ENCODE data around the gene KCNC1. TPM values are rescaled to one million over a fixed set of nuclear protein-coding genes. Genes with fewer than 3 reads are reported as not detected.

KCNC1 gene
- total and polyA plus RNA-seq, 2 of the 13 experiments (the other 11 are each of a cell fraction or from before 2014, with no cell fraction given) = 0.01 to 0.04 TPM

DNA sequence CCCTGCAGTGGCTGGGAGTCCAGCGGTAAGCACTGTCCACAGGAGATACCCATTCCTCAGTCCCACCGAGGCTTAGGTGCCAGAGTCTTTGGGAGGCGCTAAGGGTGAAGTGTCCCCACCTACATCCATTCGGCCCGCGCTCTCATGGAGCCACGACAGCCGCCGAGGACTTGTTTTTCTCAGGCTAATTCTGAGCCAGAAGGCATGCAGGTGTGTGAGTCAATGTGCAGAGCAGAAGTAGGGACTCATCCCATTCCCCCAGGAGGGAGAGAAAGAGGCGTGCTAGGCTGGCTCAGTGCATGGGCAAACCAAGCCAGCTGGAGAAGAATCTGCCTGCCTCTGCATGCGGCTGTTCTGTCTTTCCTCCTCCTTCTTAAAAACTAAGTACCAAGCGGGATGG is 46.6 kb downstream of the KCNC1 start:
- no peak overlapping the region for H3K9ac ChIP-seq (ENCODE audit: insufficient read depth, low read depth, low read length)
- H4K20me1 ChIP-seq (ENCODE audit: insufficient read depth, low read length) = no peaks in the 10 kb centered on the region
- peaks cover 0 to 1% of the 10 kb centered on the region in 2 experiments; a peak in 1 of 5 replicates for H3K27me3 ChIP-seq (ENCODE audit: control insufficient read depth in 1 of 2, insufficient read depth in 2 of 2, low read length in 2 of 2)
- no peak for DNase-seq (ENCODE audit: low spot score)
- TF ChIP-seq BCL6 (CRISPR knock-in tag; IDR thresholded peaks at IDR 0.05) = no peak
- TF ChIP-seq, protein P1, sequence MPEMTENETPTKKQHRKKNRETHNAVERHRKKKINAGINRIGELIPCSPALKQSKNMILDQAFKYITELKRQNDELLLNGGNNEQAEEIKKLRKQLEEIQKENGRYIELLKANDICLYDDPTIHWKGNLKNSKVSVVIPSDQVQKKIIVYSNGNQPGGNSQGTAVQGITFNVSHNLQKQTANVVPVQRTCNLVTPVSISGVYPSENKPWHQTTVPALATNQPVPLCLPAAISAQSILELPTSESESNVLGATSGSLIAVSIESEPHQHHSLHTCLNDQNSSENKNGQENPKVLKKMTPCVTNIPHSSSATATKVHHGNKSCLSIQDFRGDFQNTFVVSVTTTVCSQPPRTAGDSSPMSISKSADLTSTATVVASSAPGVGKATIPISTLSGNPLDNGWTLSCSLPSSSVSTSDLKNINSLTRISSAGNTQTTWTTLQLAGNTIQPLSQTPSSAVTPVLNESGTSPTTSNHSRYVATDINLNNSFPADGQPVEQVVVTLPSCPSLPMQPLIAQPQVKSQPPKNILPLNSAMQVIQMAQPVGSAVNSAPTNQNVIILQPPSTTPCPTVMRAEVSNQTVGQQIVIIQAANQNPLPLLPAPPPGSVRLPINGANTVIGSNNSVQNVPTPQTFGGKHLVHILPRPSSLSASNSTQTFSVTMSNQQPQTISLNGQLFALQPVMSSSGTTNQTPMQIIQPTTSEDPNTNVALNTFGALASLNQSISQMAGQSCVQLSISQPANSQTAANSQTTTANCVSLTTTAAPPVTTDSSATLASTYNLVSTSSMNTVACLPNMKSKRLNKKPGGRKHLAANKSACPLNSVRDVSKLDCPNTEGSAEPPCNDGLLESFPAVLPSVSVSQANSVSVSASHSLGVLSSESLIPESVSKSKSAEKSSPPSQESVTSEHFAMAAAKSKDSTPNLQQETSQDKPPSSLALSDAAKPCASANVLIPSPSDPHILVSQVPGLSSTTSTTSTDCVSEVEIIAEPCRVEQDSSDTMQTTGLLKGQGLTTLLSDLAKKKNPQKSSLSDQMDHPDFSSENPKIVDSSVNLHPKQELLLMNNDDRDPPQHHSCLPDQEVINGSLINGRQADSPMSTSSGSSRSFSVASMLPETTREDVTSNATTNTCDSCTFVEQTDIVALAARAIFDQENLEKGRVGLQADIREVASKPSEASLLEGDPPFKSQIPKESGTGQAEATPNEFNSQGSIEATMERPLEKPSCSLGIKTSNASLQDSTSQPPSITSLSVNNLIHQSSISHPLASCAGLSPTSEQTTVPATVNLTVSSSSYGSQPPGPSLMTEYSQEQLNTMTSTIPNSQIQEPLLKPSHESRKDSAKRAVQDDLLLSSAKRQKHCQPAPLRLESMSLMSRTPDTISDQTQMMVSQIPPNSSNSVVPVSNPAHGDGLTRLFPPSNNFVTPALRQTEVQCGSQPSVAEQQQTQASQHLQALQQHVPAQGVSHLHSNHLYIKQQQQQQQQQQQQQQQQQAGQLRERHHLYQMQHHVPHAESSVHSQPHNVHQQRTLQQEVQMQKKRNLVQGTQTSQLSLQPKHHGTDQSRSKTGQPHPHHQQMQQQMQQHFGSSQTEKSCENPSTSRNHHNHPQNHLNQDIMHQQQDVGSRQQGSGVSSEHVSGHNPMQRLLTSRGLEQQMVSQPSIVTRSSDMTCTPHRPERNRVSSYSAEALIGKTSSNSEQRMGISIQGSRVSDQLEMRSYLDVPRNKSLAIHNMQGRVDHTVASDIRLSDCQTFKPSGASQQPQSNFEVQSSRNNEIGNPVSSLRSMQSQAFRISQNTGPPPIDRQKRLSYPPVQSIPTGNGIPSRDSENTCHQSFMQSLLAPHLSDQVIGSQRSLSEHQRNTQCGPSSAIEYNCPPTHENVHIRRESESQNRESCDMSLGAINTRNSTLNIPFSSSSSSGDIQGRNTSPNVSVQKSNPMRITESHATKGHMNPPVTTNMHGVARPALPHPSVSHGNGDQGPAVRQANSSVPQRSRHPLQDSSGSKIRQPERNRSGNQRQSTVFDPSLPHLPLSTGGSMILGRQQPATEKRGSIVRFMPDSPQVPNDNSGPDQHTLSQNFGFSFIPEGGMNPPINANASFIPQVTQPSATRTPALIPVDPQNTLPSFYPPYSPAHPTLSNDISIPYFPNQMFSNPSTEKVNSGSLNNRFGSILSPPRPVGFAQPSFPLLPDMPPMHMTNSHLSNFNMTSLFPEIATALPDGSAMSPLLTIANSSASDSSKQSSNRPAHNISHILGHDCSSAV (CRISPR knock-in tag; IDR thresholded peaks at IDR 0.05; ENCODE audit: borderline replicate concordance) = no peak
- TF ChIP-seq DNMT3B (CRISPR knock-in tag; conservative IDR thresholded peaks at IDR 0.05) = no peak
- TF ChIP-seq HNRNPUL1 (IDR thresholded peaks at IDR 0.05; ENCODE audit: low read depth, low read length) = no peak
- TF ChIP-seq KAT7 (CRISPR knock-in tag; IDR thresholded peaks at IDR 0.05; ENCODE audit: borderline replicate concordance) = no peak
- TF ChIP-seq, protein P2, sequence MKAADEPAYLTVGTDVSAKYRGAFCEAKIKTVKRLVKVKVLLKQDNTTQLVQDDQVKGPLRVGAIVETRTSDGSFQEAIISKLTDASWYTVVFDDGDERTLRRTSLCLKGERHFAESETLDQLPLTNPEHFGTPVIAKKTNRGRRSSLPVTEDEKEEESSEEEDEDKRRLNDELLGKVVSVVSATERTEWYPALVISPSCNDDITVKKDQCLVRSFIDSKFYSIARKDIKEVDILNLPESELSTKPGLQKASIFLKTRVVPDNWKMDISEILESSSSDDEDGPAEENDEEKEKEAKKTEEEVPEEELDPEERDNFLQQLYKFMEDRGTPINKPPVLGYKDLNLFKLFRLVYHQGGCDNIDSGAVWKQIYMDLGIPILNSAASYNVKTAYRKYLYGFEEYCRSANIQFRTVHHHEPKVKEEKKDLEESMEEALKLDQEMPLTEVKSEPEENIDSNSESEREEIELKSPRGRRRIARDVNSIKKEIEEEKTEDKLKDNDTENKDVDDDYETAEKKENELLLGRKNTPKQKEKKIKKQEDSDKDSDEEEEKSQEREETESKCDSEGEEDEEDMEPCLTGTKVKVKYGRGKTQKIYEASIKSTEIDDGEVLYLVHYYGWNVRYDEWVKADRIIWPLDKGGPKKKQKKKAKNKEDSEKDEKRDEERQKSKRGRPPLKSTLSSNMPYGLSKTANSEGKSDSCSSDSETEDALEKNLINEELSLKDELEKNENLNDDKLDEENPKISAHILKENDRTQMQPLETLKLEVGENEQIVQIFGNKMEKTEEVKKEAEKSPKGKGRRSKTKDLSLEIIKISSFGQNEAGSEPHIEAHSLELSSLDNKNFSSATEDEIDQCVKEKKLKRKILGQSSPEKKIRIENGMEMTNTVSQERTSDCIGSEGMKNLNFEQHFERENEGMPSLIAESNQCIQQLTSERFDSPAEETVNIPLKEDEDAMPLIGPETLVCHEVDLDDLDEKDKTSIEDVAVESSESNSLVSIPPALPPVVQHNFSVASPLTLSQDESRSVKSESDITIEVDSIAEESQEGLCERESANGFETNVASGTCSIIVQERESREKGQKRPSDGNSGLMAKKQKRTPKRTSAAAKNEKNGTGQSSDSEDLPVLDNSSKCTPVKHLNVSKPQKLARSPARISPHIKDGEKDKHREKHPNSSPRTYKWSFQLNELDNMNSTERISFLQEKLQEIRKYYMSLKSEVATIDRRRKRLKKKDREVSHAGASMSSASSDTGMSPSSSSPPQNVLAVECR (CRISPR knock-in tag; IDR thresholded peaks at IDR 0.05; ENCODE audit: borderline replicate concordance) = no peak
- TF ChIP-seq ZEB1 (IDR thresholded peaks at IDR 0.05; ENCODE audit: insufficient replicate concordance, low read depth) = no peak
- TF ChIP-seq ZNF235 (CRISPR knock-in tag; IDR thresholded peaks at IDR 0.05; ENCODE audit: borderline replicate concordance) = no peak
- no peak overlapping the region for H3K4me3 ChIP-seq (replicated peaks in 1 of 3; ENCODE audit: insufficient read depth in 1 of 3, low read depth in 2 of 3, low read length in 3 of 3)
- H3K79me2 ChIP-seq (ENCODE audit: insufficient read depth, low read length) = no peaks in the 10 kb centered on the region
- H3K9me3 ChIP-seq (ENCODE audit: low read length) = no peaks in the 10 kb centered on the region
- no peak for FAIRE-seq
- ChIA-PET CTCF (ENCODE audit: low intra/inter-chr PET ratio, low total read pairs) (interaction anchor here (2.4 kb wide), 1 partner anchor 21 kb away, joined by 11 read pairs; no protein-coding TSS in a partner anchor), POLR2A (no interaction called here)
- no peak for ATAC-seq
- no TSS peak for BruUV-seq (replicated peaks)
- no peak overlapping the region for H3K27ac ChIP-seq (ENCODE audit: extremely low read length, insufficient read depth, low read length)
- H3K4me1 ChIP-seq (ENCODE audit: insufficient read depth, low read length) = no peaks in the 10 kb centered on the region
- in situ Hi-C loops (cut with HindIII; ENCODE audit: extremely low pct_ligation_motif_present, low pct_unique_long_range_greater_than_20kb) = no loop called here
- no peaks in the 10 kb centered on the region; a peak in 2 of 5 replicates for H3K36me3 ChIP-seq (replicated peaks in 1 of 2; ENCODE audit: control insufficient read depth in 1 of 2, insufficient read depth in 2 of 2, low read length in 2 of 2)
- no peak overlapping the region for H3K4me2 ChIP-seq (ENCODE audit: low read depth, low read length)
- H2AFZ ChIP-seq (ENCODE audit: low read length) = no peak overlapping the region
- WGBS (ENCODE audit: low lambda C conversion rate) = 84% methylated on average over 12 of the region's 12 CpGs
- intact Hi-C loops (cut with micrococcal nuclease; ENCODE audit: unreplicated experiment) = no loop called here

Measured in HepG2 (cell line).